Activated CD8-positive, alpha-beta memory T cell treated with anti-CD3 and anti-CD28 coated beads for 48 hours (primary cell): ENCODE measurements around the gene PAFAH1B1.

Experiments
- DNase-seq, 3 experiments: peaks; one replicate each; pipeline ENCODE4 v3.0.0-alpha.2; 2020; ENCODE audit warnings: low read depth in 2 of 3, low spot score in 2 of 3

PAFAH1B1 gene

GRCh38 chr17:2701161-2701995, 107.9 kb downstream of the PAFAH1B1 start:
- DNase-seq, result no peak

- DNase-seq, result no peak
These were observed 108.7 kb downstream of the PAFAH1B1 start for GRCh38 chr17:2701996-2702741.

DNA sequence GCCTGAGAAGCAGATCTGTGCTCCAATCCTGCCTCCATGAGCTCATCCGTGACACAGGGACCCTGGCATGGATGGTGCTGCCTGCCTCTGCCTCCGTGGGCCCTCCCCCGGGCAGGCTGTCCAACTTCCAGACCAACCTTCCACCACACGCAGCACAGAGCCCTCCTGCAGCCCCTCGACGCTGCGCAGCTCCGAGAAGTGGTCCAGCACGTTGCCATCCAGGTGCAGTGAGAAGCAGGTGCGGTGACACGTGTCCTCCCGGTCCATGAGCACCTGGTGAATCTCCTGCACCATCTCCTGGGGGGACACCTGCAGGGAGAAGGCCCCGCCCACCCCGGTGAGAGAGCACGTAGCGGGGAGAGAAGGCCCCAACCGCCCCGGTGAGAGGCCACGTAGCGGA, 109.7 kb downstream of the PAFAH1B1 start:
- no peak for DNase-seq

GRCh38 chr17:2703606-2704005, 110.2 kb downstream of the PAFAH1B1 start:
- no peak for DNase-seq

DNA sequence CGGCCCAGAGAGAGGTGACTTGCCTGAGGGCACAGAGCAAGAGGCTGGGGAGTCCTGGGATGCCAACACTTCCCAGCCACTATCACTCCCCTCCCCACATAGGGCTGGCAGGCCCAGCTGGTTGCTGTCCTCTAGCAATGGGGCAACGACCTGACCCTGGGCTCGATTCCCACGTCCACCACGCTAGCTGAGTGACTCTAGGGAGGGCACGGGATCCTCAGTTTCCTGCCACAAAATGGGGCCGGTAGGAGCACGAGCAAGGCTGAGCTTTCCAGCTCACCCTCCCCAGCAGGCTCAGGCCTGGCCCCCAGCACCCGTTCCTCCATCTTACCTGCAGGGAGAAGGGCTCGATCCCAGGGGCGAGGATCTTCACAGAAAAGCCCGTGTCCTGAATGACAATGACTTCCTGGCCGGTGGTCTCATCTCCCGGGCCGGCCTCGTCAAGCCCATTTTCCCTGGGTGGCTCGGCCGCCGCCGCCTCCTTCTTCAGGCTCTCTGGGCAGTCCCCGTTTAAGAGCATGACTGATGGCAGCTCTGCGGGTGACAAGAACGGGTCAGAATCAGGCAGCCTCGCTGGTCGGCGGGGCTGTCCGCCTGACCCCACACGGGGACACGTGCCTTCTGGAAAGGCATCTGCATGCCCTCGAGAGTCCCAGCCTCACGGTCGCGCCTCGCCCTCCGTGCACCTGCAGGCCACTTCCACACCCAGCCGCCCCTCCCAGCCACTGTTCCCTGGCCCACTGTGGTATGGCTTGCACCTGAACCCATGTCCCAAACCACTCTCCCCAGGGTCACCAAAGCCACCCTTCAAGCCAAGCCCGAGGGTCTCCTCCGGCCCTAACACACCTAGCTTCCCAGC, 110.8 kb downstream of the PAFAH1B1 start:
- no peak for DNase-seq

- DNase-seq, result no peak
These were observed 111.4 kb downstream of the PAFAH1B1 start for GRCh38 chr17:2704890-2705248.

DNA sequence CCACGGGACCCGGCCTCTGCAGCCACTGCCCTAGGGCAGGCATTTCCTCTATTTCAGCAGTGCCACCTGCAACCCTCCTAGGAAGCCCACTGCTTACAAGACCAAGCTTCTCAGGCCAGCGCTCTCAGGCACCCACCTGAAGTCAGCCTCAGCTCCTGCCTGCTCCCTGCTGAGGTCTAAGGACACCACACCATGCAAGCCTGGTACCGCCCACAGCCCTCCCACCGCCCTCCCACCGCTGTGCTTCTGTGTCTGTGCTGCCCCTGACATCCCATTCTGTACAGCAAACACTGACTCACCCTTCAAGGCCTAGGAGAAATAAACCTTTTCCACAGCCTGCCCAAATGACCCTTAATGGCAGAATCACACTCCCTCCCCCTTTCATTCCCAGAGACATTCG, 111.8 kb downstream of the PAFAH1B1 start:
- DNase-seq, result no peak

GRCh38 chr17:2705888-2706795, 112.7 kb downstream of the PAFAH1B1 start:
- DNase-seq, result no peak

GRCh38 chr17:2706911-2707510, 113.6 kb downstream of the PAFAH1B1 start:
- no peak for DNase-seq

DNA sequence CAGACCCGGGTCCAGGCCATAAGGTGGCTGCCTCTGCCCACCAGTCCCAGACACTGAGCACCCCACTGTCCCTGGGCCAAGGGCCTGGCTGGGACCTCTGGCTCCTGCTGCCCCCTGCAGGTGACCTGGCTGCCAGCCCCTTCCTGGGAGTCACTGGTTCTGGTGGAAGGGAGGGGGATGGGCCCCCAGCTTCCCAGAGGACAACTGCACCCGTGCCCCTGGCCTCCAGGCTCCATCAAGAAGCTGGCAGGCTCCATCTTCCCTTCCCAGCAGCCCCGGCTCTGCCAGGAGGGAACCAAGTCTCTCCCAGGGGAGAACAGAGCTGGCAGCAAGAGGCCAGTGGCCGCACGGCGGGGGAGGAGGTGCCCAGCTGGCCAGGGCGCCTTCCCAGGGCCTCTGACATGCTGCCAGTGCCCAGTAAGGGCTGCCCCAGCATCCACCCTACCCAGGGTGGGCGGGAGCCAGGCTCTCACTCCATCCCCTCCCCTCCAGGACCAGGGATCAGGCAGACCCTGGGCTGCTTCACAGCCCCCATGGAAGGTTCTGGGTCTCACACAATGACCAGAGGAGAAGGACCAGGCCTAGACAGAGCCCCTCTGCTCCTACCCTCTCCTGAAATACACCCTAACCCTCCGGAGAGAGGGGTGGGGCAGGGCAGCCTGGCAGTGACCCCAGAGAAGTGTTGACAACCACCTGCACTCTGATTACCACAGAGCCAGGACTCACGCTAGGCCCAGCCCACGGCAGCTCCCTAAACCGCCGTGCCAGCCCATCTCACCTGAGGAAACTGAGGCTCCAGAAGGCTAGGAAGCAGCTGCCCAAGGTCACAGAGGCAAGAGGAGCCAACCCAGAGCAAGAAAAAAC, 114.5 kb downstream of the PAFAH1B1 start:
- DNase-seq, result no peak

- no peak for DNase-seq
These were observed 115.2 kb downstream of the PAFAH1B1 start for GRCh38 chr17:2708585-2709182.

- DNase-seq, result no peak
These were observed 115.8 kb downstream of the PAFAH1B1 start for GRCh38 chr17:2709183-2709661.

DNA sequence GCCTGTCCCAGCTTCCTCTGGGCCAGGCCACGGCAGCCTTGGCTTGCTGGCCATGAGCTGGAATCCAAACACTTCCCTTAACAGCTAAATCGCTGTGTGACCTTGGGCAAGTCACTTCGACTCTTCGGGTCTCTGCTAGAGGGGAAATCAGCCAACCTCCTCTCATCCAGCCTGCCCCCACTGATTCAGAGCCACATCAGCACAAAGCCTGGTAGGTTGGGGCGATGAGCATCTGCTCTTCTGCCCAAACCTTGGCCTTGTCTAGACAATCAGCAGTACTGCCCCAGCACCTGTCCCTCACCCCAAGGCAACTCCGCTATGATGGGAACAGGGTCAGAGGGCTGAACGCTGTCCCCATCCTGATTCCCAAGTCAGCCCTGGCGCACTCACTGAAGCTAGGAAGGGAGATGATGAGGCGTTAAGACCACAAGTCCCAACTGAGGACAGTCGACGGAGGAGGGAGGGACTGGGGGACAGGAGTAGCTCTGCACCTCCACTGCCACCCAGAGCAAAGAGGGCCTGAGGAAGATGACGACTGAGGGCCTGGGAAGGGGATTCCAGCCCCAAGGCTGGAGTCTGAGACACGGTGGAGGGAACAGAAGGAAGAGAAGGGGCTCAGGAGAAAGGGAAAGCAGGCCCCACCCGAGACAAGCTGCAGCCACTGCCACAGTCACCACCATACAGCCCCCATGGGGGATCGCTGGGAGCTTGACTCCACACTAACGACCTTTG, 116.8 kb downstream of the PAFAH1B1 start:
- DNase-seq, result no peak

DNA sequence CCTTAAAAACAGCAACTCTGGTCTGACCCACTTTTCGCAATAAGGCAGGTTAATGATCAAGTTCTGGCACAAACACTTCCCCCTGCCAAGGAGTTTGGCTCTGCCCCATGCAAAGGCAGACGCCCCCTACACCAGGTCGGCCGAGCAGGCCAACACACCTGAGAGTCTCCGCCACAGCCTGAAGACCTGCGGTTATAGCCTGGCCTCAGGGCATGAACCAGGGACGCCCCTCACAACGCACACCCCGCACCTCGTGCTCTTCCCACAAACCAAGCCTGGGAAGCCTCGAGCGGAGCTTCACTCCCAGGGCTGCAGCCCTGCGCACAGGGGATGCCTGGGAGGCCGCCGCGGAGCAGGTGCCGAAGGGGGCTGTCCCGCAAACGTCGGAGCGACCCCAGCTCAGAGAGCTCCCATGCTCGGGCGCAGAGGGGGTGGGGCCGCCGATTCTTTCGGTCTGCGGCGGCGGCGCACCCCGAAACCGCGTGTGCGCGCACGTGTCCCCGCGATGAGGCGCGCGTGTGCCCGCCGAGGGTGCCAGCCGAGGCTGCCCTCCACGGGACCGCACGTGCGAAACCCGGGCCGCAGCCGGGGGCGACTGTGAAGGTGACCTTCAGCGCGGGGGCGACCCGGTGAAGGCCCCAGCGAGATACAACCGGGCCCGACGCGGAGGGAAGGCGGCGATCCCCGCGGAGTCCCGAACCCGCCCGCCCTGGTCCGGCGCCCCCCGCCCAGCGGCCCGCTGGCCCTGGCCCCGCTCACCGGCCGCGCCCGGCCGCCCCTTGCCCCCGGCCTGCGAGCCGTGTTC, 117.6 kb downstream of the PAFAH1B1 start:
- DNase-seq, result no peak

- DNase-seq, result peak; percentile 92 to 96 (median 95)
These were observed 118.3 kb downstream of the PAFAH1B1 start, which contains the start of gene CLUH for GRCh38 chr17:2711608-2712299. TSS of gene CLUH (minus strand) at chr17:2711764. CDS start at chr17:2711661, 103 bp downstream.

DNA sequence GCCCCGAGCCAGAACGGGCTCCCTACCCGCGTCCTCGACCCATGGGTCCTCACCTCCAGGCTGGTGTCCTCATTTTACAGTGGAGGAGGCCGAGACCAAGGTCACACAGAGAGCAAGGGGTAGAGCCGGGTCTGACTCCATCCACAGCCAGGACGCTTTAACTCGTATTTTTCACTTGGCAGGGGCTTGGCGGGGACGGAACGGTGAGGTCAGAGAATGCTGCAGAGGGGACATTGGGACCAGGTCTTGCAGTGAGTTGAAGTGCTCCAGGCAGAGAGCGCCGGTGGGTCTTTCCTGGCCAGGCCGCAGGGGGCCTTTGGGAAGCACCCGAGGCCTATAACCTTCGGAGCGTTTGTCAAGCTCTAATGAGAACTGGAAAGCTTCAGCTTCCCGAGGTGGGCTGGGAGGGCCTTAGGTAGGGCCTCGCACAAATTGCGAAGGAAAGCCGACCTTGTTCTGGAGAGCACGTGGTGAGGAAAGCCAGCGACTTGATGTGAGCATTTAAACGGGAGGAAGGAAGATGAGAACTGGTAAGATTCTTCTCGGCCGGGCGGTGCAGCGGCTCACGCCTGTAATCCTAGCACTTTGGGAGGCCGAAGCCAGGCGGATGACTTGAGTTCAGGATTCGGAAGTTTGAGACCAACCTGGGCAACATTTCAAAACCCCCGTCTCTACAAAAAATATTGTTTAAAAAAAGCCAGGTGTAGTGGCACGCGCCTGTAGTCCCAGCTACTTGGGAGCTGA, 119.0 kb downstream of the PAFAH1B1 start:
- no peak for DNase-seq
